Measurements from ENCODE around the gene SCN3A. TPM values are rescaled to one million over a fixed set of nuclear protein-coding genes. Genes with fewer than 3 reads are reported as not detected.

Gene SCN3A
- not detected in 2 replicates for total RNA-seq (2022)
- percentile 0 among the genes with signal in this experiment for Bru-seq, nascent RNA
- percentile 0 among the genes with signal in this experiment for BruChase-seq, experiment 1, labeled RNA remaining after a 2-hour chase
- BruChase-seq, experiment 2, labeled RNA remaining after a 6-hour chase: percentile 2 among the genes with signal in this experiment
- long read RNA-seq: 0 reads

DNA sequence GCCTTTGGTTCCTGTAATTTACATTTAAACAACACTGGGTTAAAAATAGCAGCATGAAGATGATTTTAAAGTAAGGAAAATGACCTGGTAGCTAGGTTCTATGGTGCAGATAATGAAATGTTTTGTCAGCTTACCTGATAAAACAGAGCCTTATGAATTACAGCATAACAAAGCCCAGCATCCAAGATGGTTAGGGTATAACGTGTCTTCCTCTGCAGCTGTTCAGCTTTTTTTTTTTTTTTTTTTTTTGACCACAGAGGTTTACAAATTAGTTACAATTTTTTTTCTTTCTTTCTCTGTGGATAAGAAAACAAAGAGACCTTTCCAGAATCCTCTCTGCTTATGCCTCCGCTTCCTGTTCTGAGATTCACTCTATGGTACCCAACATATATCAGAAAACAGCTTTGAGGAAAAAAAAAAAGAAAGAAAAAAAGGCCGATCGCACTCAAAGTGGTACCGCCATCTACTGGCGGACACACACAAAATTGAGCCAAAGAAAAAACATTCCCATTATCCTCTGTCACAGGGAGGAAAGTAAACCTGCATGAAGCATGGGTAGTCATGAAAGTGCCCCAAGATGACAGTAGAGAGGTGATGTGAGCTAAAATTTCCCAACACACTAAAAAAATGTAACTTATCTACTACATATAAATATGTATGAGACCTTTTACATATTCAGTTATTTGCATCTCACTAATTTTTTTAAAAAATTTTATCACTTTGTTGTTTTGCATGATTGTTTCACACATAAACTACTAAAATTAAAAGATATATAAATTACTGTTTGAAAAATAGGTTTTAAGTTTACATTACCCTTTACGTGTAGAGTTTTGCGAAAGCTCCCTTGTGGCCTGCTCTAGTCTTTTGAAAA, at the start of gene SCN3A:
Gene SCN3A (minus strand): TSS at position 362 of the 871 bp plus-strand sequence. CDS start 27,656 bp downstream, outside the sequence.
- H3K4me3 ChIP-seq (ENCODE audit: low read depth, low read length): no peak within 1 kb of the TSS
- Mint-ChIP-seq H3K4me3 (ENCODE audit: unreplicated experiment) (no peak within 1 kb of the TSS), H3K27ac (ENCODE audit: unreplicated experiment) (no peak within 1 kb of the TSS), H3K27me3 (ENCODE audit: insufficient read depth, unreplicated experiment) (no peaks in the 10 kb centered on the region), H3K4me1 (ENCODE audit: low read depth, unreplicated experiment) (no peaks in the 10 kb centered on the region), H3K9me3 (ENCODE audit: unreplicated experiment) (no peaks in the 10 kb centered on the region), H3K36me3 (ENCODE audit: insufficient read depth, unreplicated experiment) (no peaks in the 10 kb centered on the region)
- no peaks in the 10 kb centered on the region for H3K36me3 ChIP-seq (ENCODE audit: control insufficient read depth, insufficient read depth, low read length)
- no TSS peak for BruUV-seq (replicated peaks)
- no peaks in the 10 kb centered on the region; the same call in 1 of the 2 replicates for H3K9me3 ChIP-seq
- H3K4me1 ChIP-seq: no peaks in the 10 kb centered on the region
- POLR2A ChIA-PET: interaction anchor here (0.6 kb wide), 2 partner anchors 39 to 191 kb away, joined by 4 read pairs; no protein-coding TSS in a partner anchor
- TF ChIP-seq, protein P1, sequence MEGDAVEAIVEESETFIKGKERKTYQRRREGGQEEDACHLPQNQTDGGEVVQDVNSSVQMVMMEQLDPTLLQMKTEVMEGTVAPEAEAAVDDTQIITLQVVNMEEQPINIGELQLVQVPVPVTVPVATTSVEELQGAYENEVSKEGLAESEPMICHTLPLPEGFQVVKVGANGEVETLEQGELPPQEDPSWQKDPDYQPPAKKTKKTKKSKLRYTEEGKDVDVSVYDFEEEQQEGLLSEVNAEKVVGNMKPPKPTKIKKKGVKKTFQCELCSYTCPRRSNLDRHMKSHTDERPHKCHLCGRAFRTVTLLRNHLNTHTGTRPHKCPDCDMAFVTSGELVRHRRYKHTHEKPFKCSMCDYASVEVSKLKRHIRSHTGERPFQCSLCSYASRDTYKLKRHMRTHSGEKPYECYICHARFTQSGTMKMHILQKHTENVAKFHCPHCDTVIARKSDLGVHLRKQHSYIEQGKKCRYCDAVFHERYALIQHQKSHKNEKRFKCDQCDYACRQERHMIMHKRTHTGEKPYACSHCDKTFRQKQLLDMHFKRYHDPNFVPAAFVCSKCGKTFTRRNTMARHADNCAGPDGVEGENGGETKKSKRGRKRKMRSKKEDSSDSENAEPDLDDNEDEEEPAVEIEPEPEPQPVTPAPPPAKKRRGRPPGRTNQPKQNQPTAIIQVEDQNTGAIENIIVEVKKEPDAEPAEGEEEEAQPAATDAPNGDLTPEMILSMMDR (IDR thresholded peaks at IDR 0.05; ENCODE audit: insufficient read depth in 1 of 2, low read depth in 1 of 2, low read length in 1 of 2, severe bottlenecking in 1 of 2, unreplicated experiment in 1 of 2): peak; percentile 67 to 80
- intact Hi-C loops (cut with micrococcal nuclease; ENCODE audit: unreplicated experiment): loop anchor here (1.0 to 5.0 kb wide), 4 partner anchors 64 to 467 kb away; no protein-coding TSS in a partner anchor
- H3K27me3 ChIP-seq (replicated peaks; ENCODE audit: control insufficient read depth, insufficient read depth, low read length): no peaks in the 10 kb centered on the region
- peak; percentile 40 to 58 for DNase-seq
- CTCF ChIA-PET: interaction anchor here (0.6 to 2.5 kb wide), 18 partner anchors 8 to 1566 kb away, joined by 3 to 74 read pairs (median 4); no protein-coding TSS in a partner anchor

DNA sequence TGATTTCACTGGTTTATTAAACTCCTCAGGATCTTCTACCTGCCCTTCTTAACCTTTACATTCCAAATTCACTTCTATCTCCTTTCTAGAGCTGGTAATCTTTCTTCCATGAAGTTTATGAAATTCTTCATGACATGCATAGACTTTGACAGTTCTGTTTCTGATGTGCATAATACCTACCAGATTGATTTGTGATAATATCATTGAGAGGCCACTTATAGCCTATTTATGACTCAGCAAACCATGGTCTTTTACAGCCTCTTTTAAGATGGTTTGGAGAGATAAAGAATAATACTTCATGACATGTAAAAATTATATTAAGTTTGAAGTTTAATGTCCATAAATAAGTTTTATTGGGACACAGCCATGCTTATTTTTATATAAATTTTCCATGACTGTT, 49.3 kb upstream of the SCN3A start:
- H3K36me3 ChIP-seq (ENCODE audit: control insufficient read depth, insufficient read depth, low read length): no peaks in the 10 kb centered on the region
- ChIA-PET CTCF (no interaction called here), POLR2A (no interaction called here)
- TF ChIP-seq, protein P1 (IDR thresholded peaks at IDR 0.05; ENCODE audit: insufficient read depth in 1 of 2, low read depth in 1 of 2, low read length in 1 of 2, severe bottlenecking in 1 of 2, unreplicated experiment in 1 of 2): no peak
- no peaks in the 10 kb centered on the region for H3K36me3 Mint-ChIP-seq (ENCODE audit: insufficient read depth, unreplicated experiment)
- no peak overlapping the region for H3K4me3 Mint-ChIP-seq (ENCODE audit: unreplicated experiment)
- H3K9me3 ChIP-seq: no peaks in the 10 kb centered on the region
- DNase-seq: no peak
- H3K9me3 Mint-ChIP-seq (ENCODE audit: unreplicated experiment): no peaks in the 10 kb centered on the region
- no TSS peak for BruUV-seq (replicated peaks)
- H3K27me3 ChIP-seq (replicated peaks; ENCODE audit: control insufficient read depth, insufficient read depth, low read length): no peaks in the 10 kb centered on the region
- H3K27me3 Mint-ChIP-seq (ENCODE audit: insufficient read depth, unreplicated experiment): peaks cover 7% of the 10 kb centered on the region
- no peak overlapping the region for H3K4me3 ChIP-seq (ENCODE audit: low read depth, low read length)
- H3K4me1 ChIP-seq: no peaks in the 10 kb centered on the region
- H3K4me1 Mint-ChIP-seq (ENCODE audit: low read depth, unreplicated experiment): no peaks in the 10 kb centered on the region
- intact Hi-C loops (cut with micrococcal nuclease; ENCODE audit: unreplicated experiment): no loop called here
- H3K27ac Mint-ChIP-seq (ENCODE audit: unreplicated experiment): no peak overlapping the region

GRCh38 chr2:165251366-165251765, 47.5 kb upstream of the SCN3A start:
- no peak for DNase-seq
- Mint-ChIP-seq H3K4me3 (ENCODE audit: unreplicated experiment) (no peak overlapping the region), H3K27me3 (ENCODE audit: insufficient read depth, unreplicated experiment) (peaks cover 7% of the 10 kb centered on the region), H3K4me1 (ENCODE audit: low read depth, unreplicated experiment) (no peaks in the 10 kb centered on the region), H3K36me3 (ENCODE audit: insufficient read depth, unreplicated experiment) (no peaks in the 10 kb centered on the region), H3K27ac (ENCODE audit: unreplicated experiment) (no peak overlapping the region), H3K9me3 (ENCODE audit: unreplicated experiment) (no peaks in the 10 kb centered on the region)
- POLR2A ChIA-PET: no interaction called here
- CTCF ChIA-PET: no interaction called here
- Histone ChIP-seq H3K36me3 (ENCODE audit: control insufficient read depth, insufficient read depth, low read length) (no peaks in the 10 kb centered on the region), H3K4me1 (no peaks in the 10 kb centered on the region), H3K4me3 (ENCODE audit: low read depth, low read length) (no peak overlapping the region), H3K9me3 (no peaks in the 10 kb centered on the region), H3K27me3 (replicated peaks; ENCODE audit: control insufficient read depth, insufficient read depth, low read length) (no peaks in the 10 kb centered on the region)
- intact Hi-C loops (cut with micrococcal nuclease; ENCODE audit: unreplicated experiment): no loop called here
- TF ChIP-seq, protein P1 (IDR thresholded peaks at IDR 0.05; ENCODE audit: insufficient read depth in 1 of 2, low read depth in 1 of 2, low read length in 1 of 2, severe bottlenecking in 1 of 2, unreplicated experiment in 1 of 2): no peak
- no TSS peak for BruUV-seq (replicated peaks)
